Right forelimb (tissue), 1 donor: ENCODE results near the gene ERFE.
"Not testable (repeated sequence)": the region's sequence is repeated elsewhere in the genome, so short reads cannot be mapped to it uniquely, and the experiment has no call there.

Source experiments
- DNase-seq: peaks from one replicate; pipeline ENCODE4 v3.0.0-alpha.2; 2018

ERFE gene

DNA sequence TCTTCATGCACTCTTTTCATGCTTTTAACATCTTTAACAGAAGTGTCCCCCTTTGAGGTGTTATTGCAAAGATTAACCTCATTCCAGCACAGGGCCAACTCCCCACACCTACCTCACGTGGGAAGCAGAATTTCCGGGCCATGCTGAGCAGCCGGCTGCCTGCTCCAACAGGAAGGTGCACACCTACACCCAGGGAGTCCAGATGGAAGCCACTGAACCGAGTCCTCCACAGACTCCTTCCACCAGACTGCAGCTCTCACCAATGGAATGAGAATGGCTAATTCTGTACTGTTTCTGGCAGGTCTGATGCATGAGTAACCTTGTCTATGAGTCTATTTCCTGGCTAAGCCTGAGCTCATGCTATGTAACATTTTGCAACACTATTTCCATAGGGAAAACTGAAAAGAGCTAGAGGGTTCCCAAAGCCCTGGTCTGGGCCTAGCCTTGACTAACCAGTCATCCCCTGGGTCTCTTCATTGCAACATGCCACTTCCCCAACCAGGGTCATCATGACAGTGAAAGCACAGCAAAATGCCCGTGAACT, 11.0 kb downstream of the ERFE start:
- no peak for DNase-seq

GRCh38 chr2:238170386-238171071, 11.8 kb downstream of the ERFE start:
- no peak for DNase-seq

DNA sequence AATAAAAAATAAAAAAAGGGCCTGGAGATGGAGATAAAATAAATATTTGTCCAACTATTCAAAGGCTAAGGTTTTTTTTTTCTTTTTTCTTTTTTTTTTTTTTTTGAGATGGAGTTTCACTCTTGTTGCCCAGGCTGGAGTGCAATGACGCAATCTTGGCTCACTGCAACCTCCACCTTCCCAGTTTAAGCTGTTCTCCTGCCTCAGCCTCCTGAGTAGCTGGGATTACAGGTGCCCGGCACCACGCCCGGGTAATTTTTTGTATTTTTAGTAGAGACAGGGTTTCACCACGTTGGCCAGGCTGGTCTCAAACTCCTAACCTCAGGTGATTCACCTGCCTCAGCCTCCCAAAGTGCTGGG, 12.3 kb downstream of the ERFE start:
- DNase-seq = not testable (repeated sequence)

GRCh38 chr2:238171575-238172187, 12.9 kb downstream of the ERFE start:
- DNase-seq = no peak

GRCh38 chr2:238172439-238172838, 13.7 kb downstream of the ERFE start:
- DNase-seq = no peak

DNA sequence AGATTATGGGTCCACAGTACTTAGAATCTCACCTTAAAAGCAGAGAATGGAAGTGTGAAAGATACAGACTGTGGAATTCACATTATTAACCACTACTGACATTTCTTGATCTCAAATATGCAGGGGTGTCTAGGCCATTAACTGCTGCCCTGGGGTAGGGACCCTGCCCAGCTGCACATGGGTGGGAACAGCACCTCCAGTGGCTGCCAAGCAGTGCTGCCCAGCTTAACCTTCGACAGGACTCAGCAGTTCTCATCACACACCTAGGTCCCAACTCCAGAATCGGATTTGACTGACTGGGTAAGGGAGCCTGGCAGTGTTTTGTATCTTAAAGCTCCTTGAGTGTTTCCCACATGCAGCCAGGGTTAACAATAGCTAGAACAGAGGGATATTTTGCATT, 14.9 kb downstream of the ERFE start:
- DNase-seq = no peak

DNA sequence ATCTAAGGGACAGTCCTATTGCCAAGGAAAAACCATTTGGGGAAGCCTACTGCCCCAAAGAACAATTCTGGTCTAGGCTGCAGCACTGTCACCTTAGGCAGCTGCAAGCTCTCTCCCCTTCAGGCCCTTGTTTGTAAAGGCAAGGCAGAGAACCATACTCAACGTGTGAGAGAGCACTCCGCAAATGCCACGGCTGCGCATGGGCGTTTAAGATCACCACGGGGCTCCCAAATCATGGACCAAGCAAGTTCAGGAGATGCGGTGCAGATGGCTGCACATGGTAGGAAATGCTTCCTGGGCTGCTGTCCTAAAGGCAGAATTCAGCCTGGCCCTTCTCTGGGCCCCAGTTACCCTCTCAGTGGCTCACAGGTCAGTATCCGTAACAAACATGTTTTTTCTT, 15.5 kb downstream of the ERFE start:
- no peak for DNase-seq

- no peak for DNase-seq
Measured at GRCh38 chr2:238174701-238175100, 15.9 kb downstream of the ERFE start.

DNA sequence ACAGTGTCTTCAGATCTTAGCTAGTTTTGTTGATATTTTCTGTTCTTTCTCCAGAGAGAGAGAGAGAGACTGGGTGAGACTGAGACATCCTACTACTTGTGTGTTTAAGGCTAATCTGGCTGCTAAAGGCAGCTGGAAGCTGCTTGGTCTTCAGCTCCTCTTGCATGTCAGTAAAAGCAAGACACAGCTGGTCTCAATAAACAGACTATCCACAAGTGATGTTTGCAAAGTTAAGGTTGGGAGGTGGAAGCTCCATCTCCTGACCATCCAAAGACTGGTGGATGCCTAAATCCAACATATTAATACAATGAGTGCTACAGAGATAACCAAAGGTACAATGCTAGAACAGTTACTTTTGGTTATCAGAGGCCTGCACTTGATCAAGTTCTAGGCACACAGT, 17.8 kb downstream of the ERFE start:
- DNase-seq = no peak

- DNase-seq = no peak
Measured at GRCh38 chr2:238180554-238180953, 21.8 kb downstream of the ERFE start.

DNA sequence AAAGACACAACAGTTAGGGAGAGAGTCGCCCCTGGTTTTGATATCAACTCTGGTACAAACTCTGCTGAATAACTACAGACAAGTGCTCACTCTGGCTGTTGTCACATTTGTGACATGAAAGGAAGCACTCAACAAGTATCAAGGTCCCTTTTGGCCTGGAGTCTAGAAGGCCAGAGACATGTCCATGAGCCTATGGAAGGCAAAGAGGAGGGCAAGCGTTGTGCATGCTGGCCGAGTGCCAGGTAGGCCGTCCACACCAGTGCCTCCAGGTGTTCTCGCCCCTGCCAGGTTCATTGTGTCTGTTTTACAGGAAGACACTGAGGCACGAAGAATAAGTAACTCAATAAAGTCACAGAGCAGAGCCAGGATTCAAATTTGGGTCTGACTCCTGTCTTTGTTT, 23.6 kb downstream of the ERFE start:
- DNase-seq = no peak

DNA sequence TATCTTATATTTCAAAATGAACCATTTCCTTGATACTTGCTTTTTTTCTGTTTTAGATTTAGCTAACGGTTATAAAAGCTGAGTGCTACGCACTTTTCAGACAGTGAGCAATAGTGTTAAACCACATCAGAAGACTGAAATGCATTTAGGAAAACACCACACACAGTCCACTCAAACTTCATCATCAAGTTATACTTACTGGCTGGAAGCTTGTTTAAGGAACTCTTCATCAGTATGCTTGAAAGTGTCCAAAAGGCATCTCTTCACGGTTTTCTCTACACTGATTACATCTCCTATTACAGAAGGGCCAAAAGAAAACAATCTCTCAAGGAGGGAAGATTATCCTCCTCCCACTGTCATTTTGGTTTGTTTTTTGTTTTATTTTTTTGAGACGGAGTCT, 25.1 kb downstream of the ERFE start:
- no peak for DNase-seq

GRCh38 chr2:238187618-238188548, 29.1 kb downstream of the ERFE start:
- no peak for DNase-seq

GRCh38 chr2:238190445-238190844, 31.7 kb downstream of the ERFE start:
- no peak for DNase-seq

DNA sequence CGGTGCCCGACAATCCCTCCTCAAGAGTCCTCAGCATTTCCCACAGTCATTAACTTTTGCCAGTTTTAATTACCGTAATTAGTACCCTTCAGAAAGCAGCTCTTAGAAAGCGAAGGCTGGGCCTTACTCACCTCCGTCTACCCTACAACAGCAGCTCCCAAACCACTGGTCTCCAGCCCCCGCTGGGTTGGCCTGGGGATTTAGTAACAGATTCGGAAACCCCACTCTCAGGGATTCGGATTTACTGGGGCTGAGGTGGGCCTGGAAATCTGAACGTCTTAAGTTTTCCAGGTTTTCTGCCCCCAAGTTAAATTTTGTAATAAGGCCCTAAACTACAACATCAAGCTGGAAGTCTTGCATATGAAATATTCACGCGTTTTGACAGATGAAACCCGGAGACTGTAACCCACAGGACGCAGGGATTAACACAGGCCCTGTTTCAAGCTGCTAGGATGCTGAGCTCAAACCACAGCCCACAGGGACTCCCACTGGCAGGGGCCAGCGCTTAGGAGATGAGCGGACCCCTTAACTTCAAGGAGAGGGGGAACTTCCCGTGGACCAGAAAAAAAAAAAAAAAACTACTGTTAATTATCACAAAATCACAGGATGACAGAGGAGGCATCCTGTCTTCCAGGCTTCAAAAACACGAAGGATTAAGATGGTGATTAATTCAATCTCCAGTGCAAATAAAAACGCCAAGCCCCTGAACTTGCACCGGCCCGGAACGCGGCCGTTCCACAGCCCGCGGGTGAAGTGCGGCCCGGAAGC, 43.7 kb downstream of the ERFE start:
- no peak for DNase-seq

DNA sequence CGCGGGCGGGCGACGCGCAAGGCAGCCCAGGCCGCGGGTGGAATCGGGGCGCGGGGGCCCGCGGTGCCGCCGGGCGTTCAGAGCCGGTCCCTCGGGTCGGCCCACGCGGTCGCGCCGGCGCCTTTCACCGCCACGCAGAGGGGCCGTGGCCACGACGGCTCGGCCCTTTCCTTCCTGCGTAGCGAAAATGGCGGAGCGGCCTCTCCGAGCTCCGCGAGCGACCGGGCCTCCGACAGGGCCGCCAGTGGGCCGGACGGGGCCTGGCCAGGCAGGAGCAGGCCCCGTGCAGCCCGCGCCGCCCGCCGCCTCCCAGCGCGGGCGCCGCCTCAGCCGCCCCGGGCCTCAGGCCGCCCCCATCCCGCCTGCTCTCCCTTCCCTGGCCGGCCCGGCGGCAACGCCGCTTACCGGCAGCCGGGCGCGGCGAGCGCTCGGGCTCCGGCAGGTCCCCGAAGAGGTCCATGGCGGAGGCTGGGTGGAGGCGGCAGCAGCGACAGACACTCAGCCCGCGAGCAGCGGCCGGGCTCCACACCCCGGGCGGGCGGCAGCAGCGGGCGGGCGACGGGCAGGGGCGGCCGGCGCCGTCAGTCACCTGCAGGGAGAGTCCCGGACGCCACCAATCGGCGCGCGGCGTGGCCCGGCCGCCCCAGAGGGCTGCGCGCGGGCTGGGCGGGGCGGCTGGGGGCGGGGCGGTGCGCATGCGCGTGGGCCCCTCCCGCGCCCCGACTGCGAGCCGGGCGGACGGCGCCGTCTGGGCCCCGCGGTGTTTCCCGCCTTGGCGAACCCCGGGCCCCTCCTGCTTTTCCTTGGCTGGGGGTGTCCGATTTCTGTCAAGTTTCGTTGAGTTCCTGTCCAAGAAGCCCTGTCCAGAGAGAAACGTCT, 44.6 kb downstream of the ERFE start, which contains the start of gene ILKAP:
Gene ILKAP, minus strand, starts transcription at position 602 of the 879 bp plus-strand sequence. Its CDS starts 142 bp downstream, at position 460.
- peak; percentile 93 for DNase-seq

DNA sequence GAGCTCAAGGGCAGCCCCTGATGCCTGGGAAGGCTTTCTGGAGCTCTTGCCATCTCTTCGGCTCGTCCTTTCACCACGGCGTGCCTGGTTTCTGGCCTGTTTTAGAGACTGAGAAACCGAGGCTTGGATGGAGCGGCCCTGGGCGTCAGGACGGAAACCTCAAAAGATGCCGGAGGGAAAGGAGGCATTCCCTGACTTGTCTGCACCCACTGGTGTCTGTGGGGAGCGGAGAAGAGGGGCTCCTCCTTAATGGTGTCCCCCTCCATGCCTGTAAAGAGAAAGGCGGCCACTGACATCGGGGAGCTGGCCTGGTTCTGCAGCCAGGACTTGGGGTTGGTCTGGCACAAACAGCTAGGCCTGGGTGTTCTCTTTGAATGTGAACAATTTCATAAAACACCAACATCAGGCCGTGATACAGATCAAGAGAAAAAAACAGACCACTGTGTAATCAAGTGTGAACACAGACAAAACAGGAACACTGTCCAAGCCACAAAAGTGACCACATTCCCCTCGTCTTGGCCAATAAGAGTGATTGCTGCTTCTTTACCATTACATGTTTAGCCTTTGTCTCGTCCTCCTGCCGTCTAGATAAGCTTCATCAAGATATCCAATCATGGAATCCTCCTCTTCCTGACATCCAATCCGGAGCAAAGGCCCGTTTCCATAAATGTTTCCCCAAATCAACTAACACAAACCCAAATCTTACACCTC, 45.4 kb downstream of the ERFE start:
- DNase-seq = no peak

DNA sequence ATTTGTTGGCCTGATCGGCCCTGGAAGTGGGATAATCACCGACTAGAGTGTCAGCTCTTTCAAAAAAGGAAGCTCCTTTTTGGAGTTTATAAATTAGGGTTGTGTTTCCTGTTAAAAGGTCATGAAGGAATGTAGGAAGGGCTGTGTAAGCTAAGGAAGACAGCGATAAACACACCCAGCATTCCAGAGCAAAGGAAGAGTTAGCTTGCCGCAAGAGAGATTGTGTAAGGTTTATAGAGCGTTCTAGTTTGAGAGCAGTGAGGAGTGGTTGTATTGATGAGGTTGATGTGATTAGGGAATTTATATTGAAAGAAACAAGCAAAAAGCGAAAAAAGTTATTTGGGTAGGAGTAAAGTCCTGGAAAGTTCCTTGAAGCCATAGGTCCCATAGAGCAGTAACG, 48.2 kb downstream of the ERFE start:
- DNase-seq = no peak

GRCh38 chr2:238216651-238217184, 57.9 kb downstream of the ERFE start:
- DNase-seq = no peak
